ENCODE data around the gene RPL23. TPM values are rescaled to one million over a fixed set of nuclear protein-coding genes. Genes with fewer than 3 reads are reported as not detected.

The RPL23 gene
- total and polyA plus RNA-seq, 2 experiments from 2014 or later = 877 to 4,267 TPM

- TF ChIP-seq ZNF462 (CRISPR knock-in tag; IDR thresholded peaks at IDR 0.05) = no peak
- no peak for TF ChIP-seq ZNF114 (CRISPR knock-in tag; IDR thresholded peaks at IDR 0.05)
- TF ChIP-seq ZNF331 (CRISPR knock-in tag; IDR thresholded peaks at IDR 0.05; ENCODE audit: low read depth) = no peak
- TF ChIP-seq STAT1 (IDR thresholded peaks at IDR 0.05; ENCODE audit: unreplicated experiment) = no peak
- TF ChIP-seq POLR2AphosphoS5 (IDR thresholded peaks at IDR 0.05; ENCODE audit: low read depth) = no peak
- TF ChIP-seq ETS1 (IDR thresholded peaks at IDR 0.05) = no peak
- TF ChIP-seq REST (IDR thresholded peaks at IDR 0.05; ENCODE audit: unreplicated experiment) = no peak
- no peak for TF ChIP-seq EZH2 (IDR thresholded peaks at IDR 0.05; ENCODE audit: low read depth, unreplicated experiment)
- no peak for TF ChIP-seq JUNB (IDR thresholded peaks at IDR 0.05; ENCODE audit: unreplicated experiment)
These were observed 31.7 kb upstream of the RPL23 start (continued) for GRCh38 chr17:38885044-38885727.

All from GM23338 (cell line).